Measurements from ENCODE around the gene LNPEP.
A peak's percentile ranks its signal among the peaks of the same experiment; 100 is the strongest.
"Not testable (repeated sequence)": the region's sequence is repeated elsewhere in the genome, so short reads cannot be mapped to it uniquely, and the experiment has no call there.

Gene LNPEP

DNA sequence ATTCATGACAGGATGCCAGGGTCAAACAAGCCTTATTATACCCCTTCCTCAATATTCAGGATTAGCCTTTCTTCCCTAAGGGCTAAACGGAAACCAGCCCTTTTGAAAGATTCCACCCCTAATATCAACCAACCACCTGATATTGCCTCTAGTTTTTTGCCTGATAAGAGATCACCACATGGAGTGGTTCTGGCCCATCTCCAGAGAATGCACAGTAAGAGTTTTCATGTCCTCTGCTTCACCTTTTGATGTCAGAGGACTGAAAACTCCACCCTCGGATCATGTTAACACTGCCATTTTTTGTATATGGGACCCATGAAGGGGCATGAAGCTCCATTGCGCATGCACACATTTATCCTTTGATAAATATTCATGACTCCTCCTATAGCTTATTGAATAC, 5.8 kb upstream of the LNPEP start:
- DNase-seq: no peak

DNA sequence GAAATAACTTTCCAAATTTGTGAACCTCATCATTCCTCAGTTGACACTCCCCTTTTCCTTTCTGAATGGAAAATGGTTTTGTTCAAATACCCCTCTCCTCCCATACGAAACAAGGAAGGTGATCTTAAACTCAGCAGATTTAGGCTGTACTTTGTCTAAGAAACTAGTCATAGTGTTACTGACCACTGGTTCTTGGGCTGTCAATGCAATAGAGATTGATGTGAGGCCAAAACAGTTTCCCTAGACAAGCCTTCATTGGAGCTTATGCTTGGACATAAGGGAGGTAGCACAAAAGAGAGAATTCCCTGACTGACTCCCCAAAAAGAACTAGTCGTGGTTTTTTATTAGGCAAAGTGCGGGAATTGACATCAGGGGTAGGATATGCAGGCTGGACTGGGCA, 5.3 kb upstream of the LNPEP start:
- DNase-seq: no peak

DNA sequence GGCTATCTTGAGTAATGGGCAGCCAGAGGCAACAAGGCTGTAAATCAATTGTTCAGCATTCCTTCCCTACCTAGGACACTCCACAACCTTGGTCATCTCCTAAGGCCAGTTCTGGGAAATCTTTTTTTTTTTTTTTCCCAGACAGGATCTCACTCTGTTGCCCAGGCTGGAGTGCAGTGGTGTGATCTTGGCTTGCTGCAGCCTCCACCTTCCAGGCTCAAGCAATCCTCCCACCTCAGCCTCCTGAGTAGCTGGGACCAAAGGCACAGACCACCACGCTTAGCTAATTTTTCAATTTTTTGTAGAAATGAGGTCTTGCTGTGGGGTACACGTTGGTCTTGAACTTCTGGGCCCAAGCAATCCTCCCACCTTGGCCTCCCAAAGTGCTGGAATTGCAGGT, 4.8 kb upstream of the LNPEP start:
- not testable (repeated sequence) for DNase-seq

DNA sequence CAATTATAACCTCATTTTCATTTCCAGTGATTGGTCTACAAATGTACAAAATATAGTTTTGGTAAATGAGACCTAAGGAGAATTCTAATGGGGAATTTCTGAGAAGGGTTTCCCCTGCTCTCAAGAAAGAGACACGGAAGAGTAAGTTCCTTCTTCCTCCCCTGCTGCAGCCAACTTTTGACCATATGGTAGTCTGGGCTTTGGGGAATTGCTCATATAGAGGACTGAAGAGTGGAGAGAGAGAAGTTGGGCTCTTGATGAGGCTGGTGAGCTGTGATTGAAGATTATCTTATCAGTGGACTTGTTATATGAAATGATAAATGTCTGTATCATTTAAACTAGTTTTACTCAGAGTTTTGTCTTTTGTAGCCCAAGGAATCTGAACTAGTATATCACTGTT, 4.3 kb upstream of the LNPEP start:
- DNase-seq: no peak

DNA sequence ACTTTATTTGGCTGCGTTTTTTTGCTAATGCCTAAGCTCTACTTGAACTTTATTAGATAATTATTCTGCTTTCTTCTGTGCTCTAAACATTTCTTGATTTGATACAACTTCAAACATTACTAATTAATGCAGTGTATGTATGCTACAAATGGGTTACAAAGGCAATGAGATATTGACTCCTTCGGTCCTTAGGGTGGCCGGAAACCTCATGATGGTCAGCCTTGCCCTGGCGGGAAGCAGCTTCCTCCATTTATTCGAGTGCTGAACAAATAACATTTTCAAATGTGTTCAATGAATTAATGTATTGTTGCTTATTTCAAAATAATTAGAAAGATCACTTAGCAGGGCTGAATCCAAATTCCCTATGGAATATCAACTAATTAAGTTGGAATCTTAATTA, 3.9 kb upstream of the LNPEP start:
- no peak for DNase-seq

DNA sequence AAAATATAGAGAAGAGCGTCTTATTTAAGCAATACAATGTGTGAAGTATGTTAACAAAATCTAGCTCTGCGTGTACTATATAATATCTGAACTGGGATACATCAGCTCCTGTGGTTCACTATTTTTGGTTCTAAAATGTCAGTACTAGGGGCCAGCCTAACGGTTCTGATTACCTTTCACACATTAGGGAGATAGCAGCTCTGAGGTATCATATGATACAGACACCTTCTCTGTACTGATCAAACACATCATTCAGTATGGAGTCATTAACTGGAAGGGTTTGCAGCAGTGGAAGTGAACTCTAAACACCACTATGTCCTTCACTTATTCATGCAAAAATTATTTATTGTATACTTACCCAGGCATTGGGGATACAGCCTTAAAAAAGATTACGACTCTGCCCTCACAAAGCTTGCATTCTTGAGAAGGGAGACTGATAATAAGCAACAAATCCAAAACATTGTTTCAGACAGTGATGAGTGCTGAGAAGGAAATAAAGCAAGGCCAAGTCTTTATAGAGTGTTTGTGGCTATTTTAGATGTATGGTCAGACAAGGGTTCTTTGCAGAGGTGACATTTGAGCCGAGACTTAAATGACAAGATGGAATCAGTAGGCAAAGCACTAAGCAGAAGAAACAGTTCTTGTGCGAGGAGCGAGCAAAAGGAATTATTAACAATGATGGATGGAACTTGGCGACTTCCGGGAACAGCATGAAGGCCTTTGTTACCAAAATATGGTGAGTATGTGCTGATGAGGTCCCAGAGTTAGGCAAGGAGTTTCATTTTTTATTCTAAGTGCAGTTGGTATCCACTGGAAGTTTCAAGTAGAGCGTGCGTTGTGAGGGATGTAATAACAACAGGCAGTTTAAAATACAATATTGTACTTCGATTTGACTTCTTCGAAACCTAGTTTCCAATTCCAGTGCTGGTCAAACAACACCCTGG, 1.8 kb upstream of the LNPEP start:
- DNase-seq: peak; percentile 51

DNA sequence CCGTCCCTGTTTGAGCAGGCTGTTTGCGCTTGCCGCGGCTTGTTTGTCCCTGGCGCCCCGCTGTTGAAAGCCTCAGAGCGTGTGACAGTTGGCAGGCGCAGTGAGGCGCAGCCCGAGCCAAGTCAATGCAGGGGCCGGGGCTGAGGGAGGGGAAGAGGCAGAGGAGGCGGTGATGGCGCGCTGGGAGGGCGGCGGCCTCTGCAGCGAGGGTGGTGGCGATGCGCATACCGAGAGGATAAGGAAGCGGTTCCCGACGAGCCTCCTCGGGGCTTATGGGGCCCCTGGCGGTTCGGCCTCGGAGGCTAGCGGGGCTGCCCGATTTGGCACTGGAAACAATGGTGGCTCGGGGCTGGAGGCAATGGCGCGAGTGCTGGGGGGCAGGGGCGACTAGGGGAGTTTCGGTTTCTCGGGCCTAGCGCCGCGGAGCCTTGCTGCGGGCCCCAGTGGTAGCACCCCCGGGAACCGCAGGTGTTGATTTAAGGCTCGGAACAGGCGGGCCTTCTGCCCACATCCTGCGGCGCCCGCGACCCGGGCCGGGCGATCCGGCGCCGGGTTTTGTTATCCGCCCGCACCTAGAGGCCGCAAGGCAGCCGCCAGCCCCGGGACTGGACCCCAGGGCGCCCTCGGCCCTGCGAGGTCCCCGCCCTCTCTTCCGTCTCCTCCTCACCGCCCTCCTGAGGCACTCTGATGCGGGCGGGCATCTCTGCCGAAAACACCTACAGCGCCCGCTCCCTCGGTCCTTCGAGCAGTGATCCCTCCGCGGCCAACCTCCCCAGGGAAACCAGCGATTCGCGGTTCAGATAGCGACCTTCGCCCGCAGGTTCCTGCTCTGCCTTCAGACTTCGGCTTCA, 947 bp upstream of the LNPEP start:
- peak; percentile 94 for DNase-seq

DNA sequence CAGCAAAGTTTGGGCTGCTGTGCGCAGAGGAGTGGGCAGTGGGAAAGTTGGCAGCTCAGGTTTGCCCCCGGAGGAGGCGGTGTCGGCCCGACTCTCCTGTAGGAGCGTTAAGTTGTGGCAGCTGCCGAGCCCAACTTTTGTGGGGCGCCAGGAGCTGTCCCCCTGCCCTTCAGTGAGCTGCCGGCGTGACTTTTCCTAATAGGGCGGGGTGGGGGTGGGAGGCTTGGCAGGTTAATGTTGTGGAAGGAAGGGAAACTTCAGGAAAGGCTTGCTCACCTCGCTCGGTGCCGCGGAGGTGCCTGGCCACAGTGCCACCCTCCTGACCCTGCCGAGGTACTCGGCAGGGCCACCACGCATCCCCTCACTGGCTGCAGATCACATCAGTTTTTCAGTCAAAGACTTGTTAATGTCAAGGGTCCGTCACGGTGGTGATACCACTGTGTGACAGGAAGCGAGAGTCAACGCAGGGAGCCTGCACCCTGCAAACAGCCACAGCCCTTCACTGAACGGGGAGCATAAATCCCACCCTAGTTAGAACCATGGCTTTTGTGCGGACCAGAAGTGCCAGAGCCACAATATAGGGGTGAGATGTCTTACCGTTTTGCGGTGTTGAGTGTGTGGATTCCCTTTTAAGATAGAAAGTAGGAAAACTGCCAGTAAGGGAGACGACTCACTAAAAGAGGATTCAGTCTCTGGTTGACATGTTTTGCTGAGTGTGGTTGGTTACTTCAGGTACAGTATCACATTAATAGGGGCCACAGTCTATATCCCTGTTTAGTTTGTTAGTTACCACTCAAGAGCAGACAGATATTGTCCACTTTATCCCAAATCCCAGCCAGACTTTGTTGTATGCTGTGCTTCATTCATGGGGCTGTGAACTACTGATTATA, 796 bp downstream of the LNPEP start:
- peak; percentile 31 for DNase-seq

DNA sequence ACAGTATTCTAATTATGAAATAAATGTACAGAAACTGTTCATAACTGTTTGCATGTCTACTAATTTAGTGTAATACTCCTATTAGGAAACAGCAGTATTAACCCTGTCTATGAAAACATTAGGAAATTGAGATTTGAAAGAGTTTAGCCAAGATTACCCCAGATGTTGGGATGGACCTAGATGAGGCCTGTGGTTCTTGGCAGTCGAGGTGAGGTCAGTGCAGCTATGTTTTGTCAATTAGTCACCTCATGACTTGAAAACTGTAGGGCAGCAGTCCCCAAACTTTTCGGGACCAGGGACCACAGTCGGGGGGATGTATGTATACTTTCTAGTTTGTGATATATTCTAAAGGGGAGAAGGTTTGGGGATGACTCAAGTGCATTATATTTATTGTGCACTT, 4.7 kb downstream of the LNPEP start:
- peak; percentile 37 for DNase-seq

DNA sequence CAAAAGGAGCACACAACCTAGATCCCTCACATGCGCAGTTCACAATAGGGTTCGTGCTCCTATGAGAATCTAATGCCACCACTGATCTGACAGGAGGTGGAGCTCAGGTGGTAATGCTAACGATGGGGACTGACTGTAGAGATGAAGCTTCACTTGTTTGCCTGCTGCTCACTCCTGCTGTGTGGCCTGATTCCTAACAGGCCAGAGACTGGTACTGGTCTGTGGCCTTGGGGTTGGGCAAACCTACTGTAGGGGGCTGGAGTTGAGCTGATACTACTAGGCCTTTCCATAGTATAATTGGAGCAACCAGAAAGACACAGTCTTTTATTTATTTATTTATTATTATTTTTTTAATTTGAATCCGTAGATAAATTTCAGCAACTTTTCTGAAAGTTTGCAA, 5.3 kb downstream of the LNPEP start:
- no peak for DNase-seq

DNA sequence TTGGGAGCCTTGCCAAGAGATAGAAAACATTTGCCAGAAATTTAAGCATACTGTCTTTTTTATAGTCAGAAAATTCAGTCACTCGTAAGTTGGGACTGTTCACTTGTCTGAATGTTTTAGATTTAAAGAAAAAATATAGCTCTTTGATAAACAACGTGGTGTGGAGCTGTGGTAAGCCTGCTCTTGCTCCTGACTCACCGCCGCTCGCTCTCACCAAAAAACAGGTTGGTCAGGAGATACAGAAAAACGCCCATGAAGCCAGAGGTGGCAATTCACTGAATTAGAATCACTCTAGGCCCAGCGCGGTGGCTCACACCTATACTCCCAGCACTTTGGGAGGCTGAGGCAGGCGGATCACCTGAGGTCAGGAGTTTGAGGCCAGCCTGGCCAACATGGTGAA, 6.2 kb downstream of the LNPEP start:
- no peak for DNase-seq

DNA sequence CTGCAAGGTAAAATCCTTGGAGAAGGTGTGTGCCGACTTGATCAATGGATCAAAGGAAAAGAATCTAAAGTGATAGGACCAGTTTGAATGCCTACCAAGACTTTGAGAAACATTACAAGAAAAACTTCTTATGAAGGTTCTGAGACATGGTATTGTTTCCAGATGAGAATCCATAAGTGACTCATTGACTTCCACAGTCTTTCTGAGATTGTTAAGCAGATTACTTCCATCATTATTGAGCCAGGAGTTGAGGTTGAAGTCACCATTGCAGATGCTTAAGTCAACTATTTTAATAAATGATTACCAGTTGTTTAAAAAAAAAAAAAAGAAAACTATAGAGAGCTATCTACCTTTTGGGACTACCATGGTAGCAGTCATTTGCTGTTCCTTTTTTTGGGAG, 7.0 kb downstream of the LNPEP start:
- DNase-seq: peak; percentile 26

DNA sequence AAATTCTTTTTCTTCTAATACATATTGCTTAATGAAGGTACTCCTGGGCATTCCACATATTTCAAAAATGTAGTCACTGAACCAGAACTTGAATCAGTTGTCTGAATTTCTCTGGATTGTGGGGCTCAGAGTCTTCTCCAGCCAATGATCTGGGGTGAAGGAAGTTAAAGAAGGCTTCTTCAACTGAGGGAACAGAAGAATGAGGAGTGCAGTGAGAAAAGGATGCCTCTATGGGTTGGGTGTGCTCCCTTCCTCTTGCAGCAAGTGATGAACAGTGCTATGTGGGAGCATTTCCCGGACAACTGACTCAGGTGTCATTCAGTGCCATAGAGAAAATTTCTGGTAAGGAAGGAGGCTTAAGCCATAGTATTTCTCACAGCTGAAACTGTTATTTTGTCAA, 7.9 kb downstream of the LNPEP start:
- DNase-seq: no peak

DNA sequence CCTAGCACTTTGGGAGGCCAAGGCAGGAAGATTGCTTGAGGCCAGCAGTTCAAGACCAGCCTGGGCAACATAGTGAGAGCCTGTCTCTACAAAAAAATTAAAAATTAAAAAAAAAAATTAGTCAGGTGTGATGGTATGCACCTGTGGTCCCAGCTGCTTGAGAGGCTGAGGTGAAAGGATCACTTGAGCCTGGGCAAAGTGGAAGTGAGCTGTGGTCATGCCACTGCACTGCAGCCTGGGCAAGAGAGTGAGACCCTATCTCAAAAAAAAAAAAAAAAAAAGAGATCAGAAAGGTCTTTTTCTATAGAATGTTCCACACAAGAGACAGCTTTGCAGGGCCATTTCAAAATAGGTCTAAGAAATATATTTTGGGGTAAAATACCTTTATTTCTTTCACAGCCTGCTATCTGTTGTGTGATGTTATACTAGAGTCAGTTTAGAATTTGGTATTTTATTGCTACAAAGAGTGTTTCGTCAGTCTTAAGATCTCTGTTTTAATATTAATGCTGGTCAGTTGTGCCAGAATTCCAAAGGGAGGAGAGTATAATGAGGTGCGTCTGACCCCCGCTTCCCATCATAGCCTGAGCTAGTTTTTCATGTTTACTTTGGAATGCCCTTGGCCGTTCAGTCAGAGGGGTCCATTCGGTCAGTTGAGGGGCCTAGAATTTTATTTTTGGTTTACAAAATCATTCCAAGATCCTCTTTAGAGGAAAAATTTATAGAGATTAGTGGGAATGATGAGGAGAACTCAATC, 9.4 kb downstream of the LNPEP start:
- DNase-seq: no peak

DNA sequence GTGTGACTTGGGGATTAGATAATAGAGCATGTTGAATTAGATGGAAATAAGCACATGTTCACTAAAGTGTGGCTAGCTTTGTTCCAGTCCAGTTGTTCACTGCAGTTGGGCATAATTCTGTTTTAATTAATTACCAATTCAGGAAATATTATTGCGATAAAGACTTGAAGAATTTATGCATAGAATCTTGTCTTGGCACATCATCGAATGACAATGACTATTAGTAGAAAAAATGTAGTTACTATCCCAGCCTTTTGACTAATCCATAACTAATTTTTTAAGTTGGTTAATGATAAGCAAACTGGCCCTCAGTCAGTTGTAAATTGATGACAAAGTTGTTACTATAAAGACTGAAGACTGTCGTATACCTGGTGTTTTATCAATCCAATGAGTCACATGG, 10.5 kb downstream of the LNPEP start:
- DNase-seq: no peak

DNA sequence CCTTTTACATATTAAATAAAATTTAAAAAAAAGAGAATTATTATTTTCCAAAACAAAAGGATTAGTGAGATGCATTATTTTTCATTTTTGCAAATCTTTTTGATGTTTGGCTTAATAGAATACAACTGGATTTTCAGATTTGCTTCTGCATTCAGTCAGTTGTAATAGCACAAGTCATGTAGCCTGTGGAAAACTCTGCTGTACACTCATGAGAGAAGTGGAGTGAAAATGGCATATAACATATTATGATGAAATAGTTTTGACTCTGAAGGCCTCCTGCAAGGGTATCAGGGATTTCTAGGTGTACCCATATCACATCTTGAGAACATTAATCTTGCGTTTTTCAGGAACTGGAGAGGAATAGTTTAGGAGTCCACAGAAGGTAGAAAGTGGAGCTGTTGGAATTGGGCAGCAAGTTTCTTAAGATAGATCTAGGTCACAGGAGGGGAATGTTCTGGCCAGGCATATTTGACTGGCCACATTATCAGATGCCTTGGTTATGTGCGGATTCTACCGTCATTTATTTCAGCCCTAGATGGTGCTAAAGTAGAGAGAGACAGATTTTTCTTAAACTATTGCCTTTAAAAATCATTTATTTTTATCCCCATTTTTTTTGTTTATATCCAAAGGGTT, 16.4 kb downstream of the LNPEP start:
- no peak for DNase-seq

DNA sequence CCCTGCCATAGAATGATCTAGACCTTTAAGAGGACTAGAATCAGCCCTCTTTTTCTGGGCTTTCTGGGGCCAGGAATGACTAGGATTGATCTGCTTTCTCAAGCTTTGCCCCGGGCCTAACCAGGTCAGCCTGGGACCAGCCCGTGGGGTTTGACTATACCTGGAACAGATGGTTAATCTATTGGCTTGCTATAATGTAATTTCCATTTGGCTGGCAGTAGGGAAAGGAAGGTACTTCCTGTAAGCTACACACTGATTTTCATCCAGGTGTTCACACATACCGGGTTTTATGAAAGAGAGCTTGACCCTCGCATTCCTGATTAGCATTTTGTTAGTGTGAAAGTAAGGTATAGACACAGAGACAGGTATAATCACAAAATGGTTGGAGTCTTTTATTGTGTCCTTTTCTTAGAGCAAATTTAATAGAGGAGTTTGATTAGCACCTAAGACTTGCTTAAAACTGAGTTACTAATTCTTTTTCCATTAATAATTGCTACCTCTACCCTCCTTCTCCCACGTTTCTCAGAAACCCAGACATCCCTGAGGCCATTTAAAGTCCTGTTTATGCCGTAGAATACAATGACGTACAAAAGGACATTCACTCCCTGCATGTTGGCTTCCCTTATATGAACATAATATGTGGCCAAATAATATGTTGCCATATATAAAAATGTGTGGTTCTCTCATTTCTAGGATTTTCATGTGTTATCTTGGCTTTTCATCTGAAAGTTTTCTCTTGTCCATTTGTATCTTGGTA, 17.3 kb downstream of the LNPEP start:
- no peak for DNase-seq

DNA sequence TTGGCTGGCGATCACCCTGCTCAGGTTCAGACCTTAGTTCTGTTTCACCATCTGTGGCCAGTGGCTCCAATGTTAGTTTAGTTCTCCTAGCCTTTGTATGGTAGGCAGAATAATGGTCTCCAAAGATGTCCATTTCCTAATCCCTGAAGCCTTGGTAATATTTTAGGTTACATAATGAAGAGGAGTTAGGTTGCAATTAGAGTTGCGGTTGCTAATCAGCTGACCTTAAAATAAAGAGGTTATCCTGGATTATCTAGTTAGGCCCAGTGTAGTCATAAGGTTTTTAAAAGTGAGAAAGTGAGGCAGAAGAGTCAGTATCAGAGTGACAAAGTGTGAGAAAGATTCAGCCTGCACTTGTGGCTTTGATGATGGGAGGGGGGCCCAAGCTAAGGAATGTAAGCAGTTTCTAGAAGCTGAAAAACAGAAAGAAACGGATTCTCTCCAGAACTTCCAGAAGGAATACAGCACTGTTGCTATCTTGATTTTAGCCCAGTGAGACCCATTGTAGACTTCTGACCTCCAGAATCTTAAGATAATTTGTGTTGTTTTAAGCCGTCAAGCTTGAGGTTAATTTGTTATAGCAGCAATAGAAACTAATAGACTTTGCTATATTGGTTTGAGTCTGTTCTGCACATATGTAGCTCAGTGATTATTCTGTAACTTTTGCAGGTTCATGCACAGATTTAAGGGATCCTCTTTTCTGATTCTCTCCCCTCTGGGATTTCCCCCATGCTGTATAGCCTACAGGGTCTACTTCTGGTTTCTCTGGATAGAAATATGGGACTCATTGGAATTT, 21.6 kb downstream of the LNPEP start:
- DNase-seq: no peak

DNA sequence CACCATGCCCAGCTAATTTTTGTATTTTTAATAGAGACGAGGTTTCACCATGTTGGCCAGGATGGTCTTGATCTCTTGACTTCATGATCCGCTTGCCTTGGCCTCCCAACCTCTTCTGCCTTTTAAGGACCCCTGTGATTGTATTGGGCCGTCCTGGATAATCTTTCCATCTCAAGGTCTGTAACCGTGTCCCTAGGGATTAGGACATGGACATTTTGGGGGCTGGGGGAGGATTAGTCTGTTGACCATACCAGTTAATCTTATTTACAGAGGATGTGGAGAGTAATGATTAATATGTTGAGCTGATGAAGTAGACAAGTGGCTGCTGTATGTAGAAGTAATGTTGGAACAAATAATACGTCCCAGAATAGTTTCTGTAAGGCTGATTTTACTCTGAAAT, 23.1 kb downstream of the LNPEP start:
- no peak for DNase-seq

DNA sequence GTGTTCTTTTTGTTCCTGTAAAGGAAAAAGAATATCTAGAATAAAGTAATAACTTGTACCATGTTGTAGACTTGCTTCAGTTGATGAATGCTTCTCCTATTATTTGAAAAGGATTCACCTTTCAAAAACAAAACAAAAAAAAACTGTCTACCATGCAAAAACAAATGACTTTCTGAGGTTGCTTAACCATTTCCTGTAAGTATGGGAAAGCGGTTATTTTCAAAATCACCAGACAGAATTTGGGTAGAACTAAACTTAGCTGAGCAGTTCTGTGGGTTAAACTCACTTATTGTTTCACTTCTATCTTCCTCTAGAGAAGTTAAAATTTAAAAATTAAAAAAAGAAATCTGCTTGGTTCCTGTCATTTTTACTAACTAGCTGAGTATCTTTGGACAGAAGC, 25.2 kb downstream of the LNPEP start:
- no peak for DNase-seq
